Neural progenitor cell (in vitro differentiated cells): ENCODE results near the gene HAND1.

Source experiments
- CTCF ChIP-seq: fragments of 200-600 bp; sonication (generic); IDR thresholded peaks from 2 replicates; pipeline ENCODE4 v1.5.1; 2017; ENCODE audit warnings: antibody characterized with exemption, mild to moderate bottlenecking
- EZH2 ChIP-seq: fragments of 200-600 bp; sonication (generic); IDR thresholded peaks from 2 replicates; pipeline ENCODE4 v1.6.1; 2017; ENCODE audit warnings: antibody characterized with exemption, mild to moderate bottlenecking, moderate library complexity
- EZH2phosphoT487 ChIP-seq: fragments of 200-600 bp; sonication (generic); IDR thresholded peaks from 2 replicates; pipeline ENCODE4 v1.6.1; 2017; ENCODE audit warnings: antibody characterized with exemption

DNA sequence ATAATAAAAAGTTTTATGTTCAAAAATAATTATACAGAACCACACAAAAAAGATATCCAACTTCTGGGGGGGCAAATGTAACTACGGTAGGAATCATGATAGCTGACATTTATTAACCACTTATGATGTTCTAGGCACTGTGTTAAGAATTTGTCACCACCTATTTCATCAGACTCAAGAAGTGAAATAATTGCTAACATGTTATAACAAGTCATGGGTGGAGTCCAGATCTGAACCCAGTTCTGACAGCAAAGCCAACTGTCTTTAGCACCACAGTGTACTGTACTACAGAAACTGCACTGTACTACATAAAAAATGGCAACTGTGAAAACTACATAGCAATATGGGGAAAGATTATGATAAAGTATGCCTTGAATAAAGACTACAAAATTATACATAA is 35.2 kb downstream of the HAND1 start:
- no peak for TF ChIP-seq CTCF
- TF ChIP-seq EZH2: no peak
- no peak for TF ChIP-seq EZH2phosphoT487
